ENCODE data around the gene LGALS9B.
"Not testable (repeated sequence)": the region's sequence is repeated elsewhere in the genome, so short reads cannot be mapped to it uniquely, and the experiment has no call there.

The LGALS9B gene

DNA sequence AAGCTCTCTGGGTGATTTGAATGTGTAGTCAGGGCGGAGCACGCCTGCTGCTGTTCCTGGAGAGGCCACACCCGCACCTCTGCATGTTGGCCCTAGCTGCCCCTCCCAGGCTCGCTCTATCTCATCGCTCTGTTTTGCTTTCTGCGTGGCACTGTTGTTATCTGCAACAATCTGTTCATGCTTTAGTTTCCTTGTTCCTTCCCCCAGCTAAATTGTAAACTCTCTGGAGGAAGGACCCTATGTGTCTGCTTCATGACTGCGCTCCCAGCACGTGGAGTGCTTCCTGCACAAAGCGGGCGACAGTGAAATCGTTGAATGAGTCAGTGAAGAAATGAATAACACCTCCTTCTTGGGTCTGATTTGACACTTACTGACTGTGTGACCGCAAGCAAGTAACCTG lies 16.5 kb downstream of the LGALS9B start:
- not testable (repeated sequence) for H3K4me2 ChIP-seq, H3K36me3 ChIP-seq, H3K27ac ChIP-seq, H3K27me3 ChIP-seq, H3K9ac ChIP-seq, H3K9me3 ChIP-seq, H3K4me3 ChIP-seq, H4K20me1 ChIP-seq, H3K4me1 ChIP-seq

DNA sequence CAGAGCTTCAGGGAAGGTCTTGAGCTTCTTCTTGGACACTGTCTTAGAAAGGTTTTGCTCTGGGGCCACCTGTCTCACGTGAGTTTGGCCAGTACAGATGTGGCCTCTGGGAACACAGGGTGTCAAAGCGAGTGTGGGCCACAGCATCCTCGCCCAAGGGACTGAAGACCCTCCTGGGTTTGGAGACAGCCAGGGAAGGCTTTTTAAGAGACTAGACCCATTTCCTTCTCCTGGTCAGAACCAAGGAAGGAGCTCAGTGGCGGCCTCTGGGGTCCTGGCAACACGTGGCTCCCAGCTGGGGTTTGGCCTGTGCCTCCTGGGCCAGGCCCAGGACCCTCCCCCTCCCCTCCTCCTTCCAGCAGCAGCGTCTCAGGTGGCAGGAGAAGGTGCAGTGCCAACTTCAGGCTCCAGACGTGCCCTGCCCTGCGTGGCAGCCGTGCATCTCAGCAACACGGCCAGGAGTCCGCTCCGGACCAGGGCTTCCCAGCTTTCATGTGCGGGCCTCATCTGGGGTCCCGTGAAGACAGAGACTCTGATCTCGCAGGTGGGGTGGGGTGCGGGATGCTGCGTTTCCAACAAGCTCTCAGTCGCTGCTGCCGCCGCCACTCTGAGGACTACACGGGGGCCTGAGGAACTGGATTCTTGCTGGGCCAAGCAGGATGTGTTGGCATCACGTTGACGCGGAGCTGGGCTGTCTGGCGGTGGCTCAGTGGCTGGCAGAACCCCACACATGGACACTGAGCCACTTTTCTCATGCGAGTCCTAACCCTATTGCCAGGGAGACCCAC lies 19.6 kb downstream of the LGALS9B start:
- not testable (repeated sequence) for H3K4me2 ChIP-seq, H3K4me3 ChIP-seq, H3K36me3 ChIP-seq, H3K4me1 ChIP-seq, H3K9ac ChIP-seq, H3K9me3 ChIP-seq, H3K27me3 ChIP-seq, H3K27ac ChIP-seq, H4K20me1 ChIP-seq

DNA sequence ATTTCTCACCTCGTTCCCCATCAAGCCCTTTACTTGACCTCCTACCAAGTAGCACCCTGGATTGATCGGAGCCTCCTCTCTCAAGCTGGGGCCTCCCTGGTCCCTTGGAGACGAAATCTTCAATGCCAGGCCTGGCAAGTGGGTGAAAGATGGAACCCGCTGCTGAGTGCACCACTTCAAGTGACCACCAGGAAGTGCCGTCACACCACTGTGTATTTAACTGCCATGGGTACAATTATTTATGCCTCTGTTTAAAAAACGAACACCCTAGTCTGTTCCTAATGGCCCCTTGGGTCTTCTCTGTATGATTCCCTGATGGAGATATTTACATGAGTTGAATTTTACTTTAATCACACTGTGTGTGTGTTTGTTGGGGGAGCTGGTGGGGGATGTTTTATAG lies 20.4 kb downstream of the LGALS9B start:
- not testable (repeated sequence) for H3K36me3 ChIP-seq, H3K4me3 ChIP-seq, H4K20me1 ChIP-seq, H3K9ac ChIP-seq, H3K27me3 ChIP-seq, H3K9me3 ChIP-seq, H3K4me1 ChIP-seq, H3K4me2 ChIP-seq, H3K27ac ChIP-seq

DNA sequence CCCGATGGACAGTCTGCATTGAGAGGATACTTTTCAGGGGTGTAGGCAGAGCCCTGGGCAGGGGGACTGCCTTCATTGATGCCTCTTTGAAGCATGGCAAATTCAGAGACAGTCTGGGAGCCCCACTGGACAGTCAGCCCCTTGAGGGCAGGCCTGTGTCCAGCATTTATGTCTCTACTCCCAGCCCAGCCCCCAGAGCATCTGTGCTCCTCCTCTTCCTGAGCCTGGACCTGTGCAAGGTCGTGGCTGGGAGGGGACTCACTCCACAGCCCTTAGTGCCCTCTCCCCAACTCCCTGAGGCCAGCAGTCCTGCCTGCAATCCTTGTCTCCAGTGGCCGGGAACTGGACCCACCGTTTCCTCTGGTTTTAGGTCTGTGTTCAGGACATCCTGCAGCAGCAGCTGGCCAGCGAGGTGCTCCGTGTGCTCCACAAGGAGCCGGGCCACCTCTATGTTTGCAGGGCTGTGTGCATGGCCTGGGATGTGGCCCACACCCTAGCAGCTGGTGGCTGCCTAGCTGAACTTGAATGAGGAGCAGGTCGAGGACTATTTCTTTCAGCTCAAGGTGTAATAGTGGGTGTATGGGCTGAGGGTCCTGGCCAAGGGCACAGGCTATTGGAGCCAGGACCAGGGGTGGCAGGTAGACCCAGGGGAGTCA lies 22.6 kb downstream of the LGALS9B start:
- H3K9ac ChIP-seq, H3K27ac ChIP-seq, H3K4me1 ChIP-seq, H3K27me3 ChIP-seq, H3K9me3 ChIP-seq, H3K4me2 ChIP-seq, H3K4me3 ChIP-seq, H3K36me3 ChIP-seq, H4K20me1 ChIP-seq: not testable (repeated sequence)

DNA sequence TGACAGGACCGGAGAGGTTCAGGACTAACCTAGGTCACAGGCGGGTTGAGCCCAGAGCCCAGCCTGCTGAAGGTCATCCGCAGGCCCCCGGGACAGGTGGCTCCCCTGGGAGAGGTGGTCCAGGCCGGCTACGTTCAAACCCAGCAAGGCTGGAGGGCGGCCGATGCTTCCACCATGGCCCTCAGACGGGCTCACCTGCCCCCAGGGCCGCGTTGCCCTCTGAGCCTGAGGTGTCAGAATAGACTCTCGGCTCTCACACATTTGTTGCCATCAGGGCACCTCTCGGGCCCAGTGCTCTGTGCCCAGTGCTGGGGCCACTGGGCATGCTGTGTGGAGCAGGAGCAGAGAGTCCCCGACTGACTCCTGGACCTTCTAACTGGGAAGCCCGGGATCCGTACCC lies 23.2 kb downstream of the LGALS9B start:
- H3K36me3 ChIP-seq, H3K9ac ChIP-seq, H4K20me1 ChIP-seq, H3K27ac ChIP-seq, H3K4me2 ChIP-seq, H3K4me1 ChIP-seq, H3K27me3 ChIP-seq, H3K9me3 ChIP-seq, H3K4me3 ChIP-seq: not testable (repeated sequence)

DNA sequence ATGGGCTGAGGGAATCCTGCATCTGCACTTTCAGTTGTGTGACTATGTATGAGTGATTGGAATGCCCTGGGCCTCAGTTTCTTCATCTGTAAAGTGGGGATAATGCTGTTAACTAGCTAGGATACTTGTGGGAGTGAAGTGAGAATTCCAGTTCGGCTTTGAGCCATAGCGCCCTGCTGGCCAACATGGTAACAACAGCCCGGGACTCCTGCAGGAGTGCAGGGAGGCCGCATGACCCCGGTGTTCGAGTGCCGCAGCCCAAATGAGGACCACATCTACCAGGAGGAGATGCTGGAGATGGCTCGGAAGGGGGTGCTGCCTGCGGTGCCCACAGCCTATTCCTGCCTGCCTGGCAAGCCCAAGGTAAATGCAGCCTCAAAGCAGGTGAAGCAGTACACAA lies 23.7 kb downstream of the LGALS9B start:
- not testable (repeated sequence) for H3K4me1 ChIP-seq, H4K20me1 ChIP-seq, H3K27me3 ChIP-seq, H3K9me3 ChIP-seq, H3K9ac ChIP-seq, H3K4me2 ChIP-seq, H3K4me3 ChIP-seq, H3K27ac ChIP-seq, H3K36me3 ChIP-seq

DNA sequence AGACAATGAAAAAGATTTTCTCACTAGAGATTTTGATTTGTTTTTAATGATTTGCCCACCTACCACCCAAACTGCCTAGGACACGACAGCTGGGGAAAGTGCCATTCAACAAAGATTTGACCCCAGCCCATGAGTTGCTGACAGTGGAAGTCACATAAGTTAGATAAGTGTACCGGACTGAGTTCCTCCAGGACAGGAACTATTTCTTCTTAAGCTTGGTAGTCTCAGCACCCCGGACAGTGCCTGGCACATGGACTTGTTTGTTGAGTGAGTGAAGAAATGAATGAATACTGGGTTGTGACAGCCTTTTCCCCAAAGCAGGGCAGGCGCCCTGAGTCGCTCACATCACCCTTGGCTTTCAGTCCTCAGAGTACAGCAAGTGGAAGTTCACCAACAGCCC lies 26.7 kb downstream of the LGALS9B start:
- not testable (repeated sequence) for H3K4me2 ChIP-seq, H3K4me1 ChIP-seq, H3K36me3 ChIP-seq, H3K27ac ChIP-seq, H4K20me1 ChIP-seq, H3K9me3 ChIP-seq, H3K9ac ChIP-seq, H3K27me3 ChIP-seq, H3K4me3 ChIP-seq

DNA sequence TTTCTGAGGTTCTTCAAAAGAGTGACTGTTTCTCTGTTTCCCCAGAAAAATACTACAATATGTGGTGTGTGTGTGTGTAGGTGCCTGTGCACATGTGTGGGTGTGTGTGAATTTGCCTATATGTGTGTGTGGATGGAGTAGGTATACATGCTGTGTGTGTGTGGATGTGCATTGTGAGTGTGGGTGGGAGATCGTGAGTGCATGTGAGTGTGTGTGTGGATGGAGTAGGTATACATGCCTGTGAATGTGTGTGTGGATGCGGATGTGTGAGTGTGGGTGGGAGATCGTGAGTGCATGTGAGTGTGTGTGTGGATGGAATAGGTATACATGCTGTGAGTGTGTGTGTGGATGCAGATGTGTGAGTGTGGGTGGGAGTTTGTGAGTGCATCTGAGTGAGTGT lies 32.2 kb downstream of the LGALS9B start:
- not testable (repeated sequence) for H3K27me3 ChIP-seq, H3K27ac ChIP-seq, H4K20me1 ChIP-seq, H3K4me1 ChIP-seq, H3K9ac ChIP-seq, H3K4me3 ChIP-seq, H3K9me3 ChIP-seq, H3K4me2 ChIP-seq, H3K36me3 ChIP-seq

DNA sequence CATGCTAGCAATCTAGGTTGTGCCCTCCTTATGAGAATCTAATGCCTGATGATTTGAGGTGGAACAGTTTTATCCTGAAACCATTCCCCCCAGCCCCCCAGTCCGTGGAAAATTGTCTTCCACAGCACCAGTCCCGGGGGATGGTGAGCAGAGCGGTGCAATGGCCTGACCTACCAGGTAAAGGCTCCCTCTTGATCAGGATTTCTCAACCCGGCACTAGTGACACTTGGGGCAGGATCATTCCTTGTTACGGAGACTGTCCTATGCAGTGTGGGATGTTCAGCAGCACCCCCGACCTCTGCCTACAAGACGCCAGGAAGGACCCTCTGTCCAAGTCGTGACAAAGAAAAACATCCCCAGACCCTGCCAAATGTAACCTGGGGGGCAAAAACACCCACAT lies 34.0 kb downstream of the LGALS9B start:
- H3K4me3 ChIP-seq, H3K27ac ChIP-seq, H3K9me3 ChIP-seq, H3K4me1 ChIP-seq, H4K20me1 ChIP-seq, H3K9ac ChIP-seq, H3K4me2 ChIP-seq, H3K36me3 ChIP-seq, H3K27me3 ChIP-seq: not testable (repeated sequence)

DNA sequence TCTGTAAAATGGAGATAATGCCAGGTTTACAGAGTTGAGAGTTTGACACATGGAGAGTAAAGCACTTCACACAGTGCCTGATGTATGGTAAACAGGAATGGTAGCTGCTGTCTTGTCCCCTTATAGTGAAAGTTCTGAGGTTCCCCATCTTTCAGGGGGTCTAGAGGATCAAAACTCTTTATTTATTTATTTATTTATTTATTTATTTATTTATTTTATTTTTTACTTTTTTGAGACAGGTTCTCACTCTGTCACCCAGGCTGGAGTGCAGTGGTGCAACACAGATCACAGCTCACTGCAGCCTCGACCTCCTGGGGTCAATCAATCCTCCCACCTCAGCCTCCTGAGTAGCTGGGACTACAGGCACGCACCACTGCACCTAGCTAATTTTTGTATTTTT lies 40.1 kb downstream of the LGALS9B start:
- not testable (repeated sequence) for H3K4me2 ChIP-seq, H3K9me3 ChIP-seq, H3K9ac ChIP-seq, H3K4me3 ChIP-seq, H3K27me3 ChIP-seq, H4K20me1 ChIP-seq, H3K27ac ChIP-seq, H3K36me3 ChIP-seq, H3K4me1 ChIP-seq

DNA sequence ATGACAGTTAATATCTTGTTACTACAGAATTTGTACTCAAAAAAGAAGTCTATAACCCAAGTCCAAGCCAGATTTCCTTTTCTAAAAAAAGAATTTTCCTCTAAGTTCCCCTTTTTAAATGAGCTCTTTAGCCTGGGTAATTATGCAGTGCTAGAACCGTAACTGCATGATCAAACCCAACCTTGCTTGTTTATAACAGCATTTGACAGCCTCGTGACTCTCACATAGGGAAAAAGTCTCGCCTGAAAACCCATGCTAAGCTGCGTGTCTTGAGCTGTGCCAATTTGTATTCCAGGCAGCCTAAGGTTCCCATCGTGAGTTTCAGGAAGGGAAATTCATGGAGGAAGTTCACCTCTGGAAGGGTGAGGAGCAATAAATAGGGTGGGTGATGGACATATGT lies 44.5 kb downstream of the LGALS9B start:
- not testable (repeated sequence) for H3K27me3 ChIP-seq, H3K36me3 ChIP-seq, H3K27ac ChIP-seq, H3K4me1 ChIP-seq, H3K9me3 ChIP-seq, H3K9ac ChIP-seq, H4K20me1 ChIP-seq, H3K4me3 ChIP-seq, H3K4me2 ChIP-seq

DNA sequence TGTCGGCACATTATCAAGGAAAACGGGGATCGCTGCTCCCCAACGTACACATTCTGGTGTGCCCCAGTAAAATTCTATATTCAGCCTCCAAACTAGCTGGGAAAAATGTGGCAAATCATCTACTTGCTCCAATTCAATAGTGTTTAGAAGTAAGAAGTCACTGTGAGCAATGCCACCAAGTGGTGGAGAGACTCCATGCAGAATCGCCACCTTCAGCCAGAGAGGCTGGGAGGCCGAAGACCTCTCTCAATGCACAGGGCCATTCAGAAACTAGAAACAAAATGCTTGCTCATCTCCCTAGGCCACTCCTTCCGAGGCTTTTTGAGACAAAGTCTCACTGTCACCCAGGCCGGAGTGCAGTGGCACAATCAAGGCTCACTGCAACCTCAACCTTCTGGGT lies 48.5 kb downstream of the LGALS9B start:
- H3K9ac ChIP-seq, H3K36me3 ChIP-seq, H3K27ac ChIP-seq, H3K4me3 ChIP-seq, H3K4me1 ChIP-seq, H3K9me3 ChIP-seq, H4K20me1 ChIP-seq, H3K4me2 ChIP-seq, H3K27me3 ChIP-seq: not testable (repeated sequence)

DNA sequence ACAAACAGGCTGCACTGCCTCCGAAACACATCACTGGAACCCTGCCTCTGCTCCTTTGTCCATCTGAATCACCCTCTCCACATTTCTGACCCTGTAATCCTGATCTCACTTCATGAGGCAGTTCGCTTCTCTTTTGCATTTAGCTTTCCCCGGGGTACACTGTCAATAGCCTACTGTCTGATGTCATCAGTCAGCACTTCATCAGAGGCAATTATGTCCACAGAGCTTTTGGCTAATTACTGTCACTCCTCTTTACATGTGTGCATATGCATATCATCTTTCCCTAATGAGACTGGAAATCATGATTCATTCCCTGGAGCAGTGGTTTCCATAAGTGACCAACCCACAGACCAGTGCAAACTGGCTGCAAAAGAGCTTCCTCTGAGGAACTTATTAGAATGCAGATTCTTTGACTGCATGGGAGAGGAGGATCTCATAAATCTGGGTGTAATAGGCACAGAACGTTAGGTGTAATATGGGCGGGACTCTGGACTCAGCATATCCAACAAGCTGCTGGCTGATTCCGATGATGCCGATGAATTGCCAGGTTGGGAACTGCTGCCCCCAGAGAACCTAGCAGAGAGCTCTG lies 49.8 kb downstream of the LGALS9B start:
- not testable (repeated sequence) for H3K9ac ChIP-seq, H3K27ac ChIP-seq, H3K36me3 ChIP-seq, H3K4me2 ChIP-seq, H3K27me3 ChIP-seq, H4K20me1 ChIP-seq, H3K4me3 ChIP-seq, H3K9me3 ChIP-seq, H3K4me1 ChIP-seq

DNA sequence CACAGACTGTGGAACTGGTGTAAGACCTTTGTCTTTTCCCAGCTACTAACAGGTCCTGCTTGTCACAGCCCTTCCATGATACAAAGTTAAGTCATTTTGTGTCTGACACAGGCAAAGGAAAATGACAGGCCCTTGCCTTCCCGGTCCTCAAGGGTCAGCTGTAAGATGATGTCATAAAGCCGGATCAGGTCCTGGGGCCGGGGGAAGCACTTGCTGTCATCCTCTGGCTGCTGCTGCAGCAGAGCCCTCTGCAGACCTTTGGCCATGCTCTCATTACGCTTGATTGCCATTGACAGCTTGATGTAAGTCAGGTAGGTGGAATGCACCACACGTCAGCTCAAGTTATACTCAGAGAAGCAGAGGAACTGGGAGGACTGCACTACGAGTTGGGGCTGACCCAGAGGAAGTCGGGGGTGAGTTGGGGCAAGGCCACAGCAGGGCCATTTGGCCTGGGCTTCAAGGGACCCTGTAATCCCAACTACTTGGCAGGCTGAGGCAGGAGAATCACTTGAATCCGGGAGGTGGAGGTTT lies 50.9 kb downstream of the LGALS9B start:
- H3K4me1 ChIP-seq, H3K27ac ChIP-seq, H3K9ac ChIP-seq, H3K36me3 ChIP-seq, H3K27me3 ChIP-seq, H3K4me2 ChIP-seq, H3K9me3 ChIP-seq, H4K20me1 ChIP-seq, H3K4me3 ChIP-seq: not testable (repeated sequence)

DNA sequence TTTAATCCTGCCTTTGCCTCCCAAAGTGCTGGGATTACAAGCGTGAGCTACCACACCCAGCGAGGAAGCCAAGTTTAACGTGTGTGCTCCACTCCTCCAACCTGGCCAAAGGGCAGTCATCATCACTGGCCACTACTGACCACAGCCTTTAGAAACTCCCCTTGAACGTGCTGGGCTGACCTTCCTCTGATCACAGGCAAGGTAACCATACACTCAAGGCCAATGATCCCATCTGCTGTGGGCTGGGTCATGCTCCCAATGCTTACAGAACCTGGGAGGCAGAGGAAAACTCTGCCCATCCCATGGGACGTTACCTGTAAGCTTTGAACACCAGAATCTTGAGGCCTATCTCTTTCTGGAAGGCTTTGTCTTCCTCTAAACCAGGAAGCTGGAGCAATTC lies 51.9 kb downstream of the LGALS9B start:
- not testable (repeated sequence) for H3K27me3 ChIP-seq, H3K9ac ChIP-seq, H3K9me3 ChIP-seq, H3K27ac ChIP-seq, H3K4me1 ChIP-seq, H3K4me2 ChIP-seq, H4K20me1 ChIP-seq, H3K4me3 ChIP-seq, H3K36me3 ChIP-seq

Measured in BLaER1 (cell line).